NT2/D1 (cell line): ENCODE data around the gene PRR23E.

Experiments
- DNase-seq: peaks from one replicate; pipeline ENCODE4 v3.0.0-alpha.2; 2011; ENCODE audit warnings: low read depth, low spot score
- H3K27me3 ChIP-seq: 2 replicates; pipeline ENCODE4 v1.6.0; 2011; ENCODE audit warnings: mild to moderate bottlenecking; ENCODE audit not compliant: insufficient read length, insufficient read depth
- H3K36me3 ChIP-seq: 2 replicates; pipeline ENCODE4 v1.6.1; 2011; ENCODE audit warnings: mild to moderate bottlenecking, low read length, mixed read lengths; ENCODE audit not compliant: insufficient read depth, insufficient read length
- H3K4me1 ChIP-seq: 2 replicates; pipeline ENCODE4 v1.5.1; 2011; ENCODE audit not compliant: insufficient read depth, insufficient read length
- H3K4me3 ChIP-seq: 2 replicates; pipeline ENCODE4 v1.5.1; 2011; ENCODE audit warnings: low read depth; ENCODE audit not compliant: insufficient read length
- H3K9ac ChIP-seq: 2 replicates; pipeline ENCODE4 v1.6.0; 2011; ENCODE audit warnings: low read depth; ENCODE audit not compliant: insufficient read length
- H3K9me3 ChIP-seq: 2 replicates; pipeline ENCODE4 v1.5.1; 2011; ENCODE audit warnings: mild to moderate bottlenecking, low read length; ENCODE audit not compliant: insufficient read depth
- SUZ12 ChIP-seq: IDR thresholded peaks from 2 replicates; pipeline ENCODE4 v1.6.1; 2011; ENCODE audit not compliant: insufficient read length, insufficient read depth; ENCODE audit errors: extremely low read depth
- YY1 ChIP-seq: IDR thresholded peaks from 2 replicates; pipeline ENCODE4 v1.6.1; 2011; ENCODE audit not compliant: insufficient read length, insufficient read depth
- ZNF274 ChIP-seq: IDR thresholded peaks from 2 replicates; pipeline ENCODE4 v1.6.1; 2011; ENCODE audit warnings: mild to moderate bottlenecking, low read depth, low read length

The PRR23E gene

GRCh38 chr3:127228866-127229265, 35.9 kb downstream of the PRR23E start:
- TF ChIP-seq SUZ12 (no peak), YY1 (no peak), ZNF274 (no peak)
- no peak for DNase-seq
- Histone ChIP-seq H3K4me1 (no peaks in the 10 kb centered on the region), H3K9me3 (peaks cover 10% of the 10 kb centered on the region), H3K36me3 (no peaks in the 10 kb centered on the region), H3K4me3 (no peak overlapping the region), H3K9ac (no peak overlapping the region), H3K27me3 (no peaks in the 10 kb centered on the region)

GRCh38 chr3:127233371-127233770, 40.4 kb downstream of the PRR23E start:
- DNase-seq: no peak

GRCh38 chr3:127234778-127235177, 41.8 kb downstream of the PRR23E start:
- Histone ChIP-seq H3K9me3 (peaks cover 10% of the 10 kb centered on the region), H3K9ac (no peak overlapping the region), H3K27me3 (no peaks in the 10 kb centered on the region), H3K4me3 (no peak overlapping the region), H3K4me1 (no peaks in the 10 kb centered on the region), H3K36me3 (no peaks in the 10 kb centered on the region)
- no peak for TF ChIP-seq SUZ12
- TF ChIP-seq YY1: no peak
- no peak for TF ChIP-seq ZNF274
- DNase-seq: no peak

More at GRCh38 chr3:127233371-127233770, 40.4 kb downstream of the PRR23E start:
- TF ChIP-seq SUZ12: no peak
- no peak for TF ChIP-seq YY1
- TF ChIP-seq ZNF274: no peak
- Histone ChIP-seq H3K9me3 (peaks cover 10% of the 10 kb centered on the region), H3K4me1 (no peaks in the 10 kb centered on the region), H3K27me3 (no peaks in the 10 kb centered on the region), H3K36me3 (no peaks in the 10 kb centered on the region), H3K4me3 (no peak overlapping the region), H3K9ac (no peak overlapping the region)

- Histone ChIP-seq H3K4me1 (no peaks in the 10 kb centered on the region), H3K27me3 (no peaks in the 10 kb centered on the region), H3K4me3 (no peak overlapping the region), H3K36me3 (no peaks in the 10 kb centered on the region), H3K9me3 (peaks cover 6% of the 10 kb centered on the region), H3K9ac (no peak overlapping the region)
- no peak for DNase-seq
- TF ChIP-seq ZNF274 (no peak), YY1 (no peak), SUZ12 (no peak)
Observed at GRCh38 chr3:127235706-127236105, 42.8 kb downstream of the PRR23E start.

- Histone ChIP-seq H3K36me3 (no peaks in the 10 kb centered on the region), H3K4me1 (no peaks in the 10 kb centered on the region), H3K9me3 (peaks cover 14% of the 10 kb centered on the region), H3K27me3 (no peaks in the 10 kb centered on the region), H3K4me3 (no peak overlapping the region), H3K9ac (no peak overlapping the region)
- no peak for DNase-seq
- TF ChIP-seq YY1 (no peak), ZNF274 (no peak), SUZ12 (no peak)
Observed at GRCh38 chr3:127237835-127238234, 44.9 kb downstream of the PRR23E start.

GRCh38 chr3:127238602-127239001, 45.7 kb downstream of the PRR23E start:
- no peak for TF ChIP-seq ZNF274
- no peak for TF ChIP-seq YY1
- TF ChIP-seq SUZ12: no peak
- H3K9me3 ChIP-seq: peaks cover 18% of the 10 kb centered on the region
- no peak for DNase-seq
- no peaks in the 10 kb centered on the region for H3K4me1 ChIP-seq
- H3K4me3 ChIP-seq: no peak overlapping the region
- H3K27me3 ChIP-seq: no peaks in the 10 kb centered on the region
- no peak overlapping the region for H3K9ac ChIP-seq
- no peaks in the 10 kb centered on the region for H3K36me3 ChIP-seq

GRCh38 chr3:127247292-127247691, 54.4 kb downstream of the PRR23E start:
- Histone ChIP-seq H3K4me3 (no peak overlapping the region), H3K27me3 (no peaks in the 10 kb centered on the region), H3K36me3 (no peaks in the 10 kb centered on the region), H3K9me3 (peaks cover 76% of the 10 kb centered on the region), H3K4me1 (no peaks in the 10 kb centered on the region), H3K9ac (no peak overlapping the region)
- TF ChIP-seq ZNF274 (no peak), SUZ12 (no peak), YY1 (no peak)
- DNase-seq: no peak
